Non-pigmented ciliary epithelial cell (primary cell): ENCODE measurements around the gene SMIM10L2A.
"Not testable (repeated sequence)": the region's sequence is repeated elsewhere in the genome, so short reads cannot be mapped to it uniquely, and the experiment has no call there.

Experiments used
- DNase-seq: peaks from one replicate; pipeline ENCODE4 v3.0.0-alpha.2; 2010; ENCODE audit warnings: low read depth

The SMIM10L2A gene

DNA sequence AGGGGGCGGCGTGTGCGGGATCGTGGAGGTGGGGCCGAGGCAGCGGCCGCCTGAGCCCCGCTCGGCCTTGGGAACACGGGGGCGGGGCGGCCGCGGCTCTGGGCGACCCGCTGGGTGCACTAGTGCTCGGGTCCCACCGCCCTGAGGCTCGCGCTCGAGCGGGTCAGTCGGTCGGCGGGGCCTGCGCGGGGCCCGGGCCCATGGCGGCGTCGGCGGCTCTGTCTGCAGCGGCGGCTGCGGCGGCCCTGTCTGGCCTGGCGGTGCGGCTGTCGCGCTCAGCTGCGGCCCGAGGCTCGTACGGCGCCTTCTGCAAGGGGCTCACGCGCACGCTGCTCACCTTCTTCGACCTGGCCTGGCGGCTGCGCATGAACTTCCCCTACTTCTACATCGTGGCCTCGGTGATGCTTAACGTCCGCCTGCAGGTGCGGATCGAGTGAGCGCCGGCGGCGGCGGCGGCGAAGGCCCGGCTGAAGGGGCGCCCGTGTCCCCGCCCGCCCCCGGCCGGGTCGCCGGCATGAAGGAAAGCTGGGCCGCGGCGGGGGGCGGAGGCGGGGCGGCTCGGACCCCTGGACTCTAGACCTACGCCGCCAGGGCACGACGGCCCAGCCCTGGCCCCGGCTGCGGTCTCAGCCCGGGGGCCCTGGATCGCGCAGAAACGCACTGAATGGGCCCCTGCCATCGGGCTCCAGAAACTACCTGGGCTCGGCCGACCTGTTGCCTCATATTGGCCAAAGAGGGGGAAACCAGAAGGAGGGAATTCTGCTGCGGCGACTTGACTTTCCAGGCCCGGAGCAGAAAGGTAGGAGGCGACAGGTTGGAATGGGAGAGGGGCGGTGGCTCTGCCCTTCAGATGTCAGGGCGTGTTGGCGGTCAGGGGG lies at the start of gene SMIM10L2A:
Gene SMIM10L2A, plus strand, starts transcription at position 13 of the 878 bp plus-strand sequence. Its CDS starts 188 bp downstream, at position 201.
- DNase-seq = no peak

GRCh38 chrX:135373357-135373756 lies 48.4 kb upstream of the SMIM10L2A start:
- DNase-seq = no peak

GRCh38 chrX:135382260-135382659 lies 39.5 kb upstream of the SMIM10L2A start:
- DNase-seq = no peak

GRCh38 chrX:135383249-135383648 lies 38.5 kb upstream of the SMIM10L2A start:
- DNase-seq = no peak

DNA sequence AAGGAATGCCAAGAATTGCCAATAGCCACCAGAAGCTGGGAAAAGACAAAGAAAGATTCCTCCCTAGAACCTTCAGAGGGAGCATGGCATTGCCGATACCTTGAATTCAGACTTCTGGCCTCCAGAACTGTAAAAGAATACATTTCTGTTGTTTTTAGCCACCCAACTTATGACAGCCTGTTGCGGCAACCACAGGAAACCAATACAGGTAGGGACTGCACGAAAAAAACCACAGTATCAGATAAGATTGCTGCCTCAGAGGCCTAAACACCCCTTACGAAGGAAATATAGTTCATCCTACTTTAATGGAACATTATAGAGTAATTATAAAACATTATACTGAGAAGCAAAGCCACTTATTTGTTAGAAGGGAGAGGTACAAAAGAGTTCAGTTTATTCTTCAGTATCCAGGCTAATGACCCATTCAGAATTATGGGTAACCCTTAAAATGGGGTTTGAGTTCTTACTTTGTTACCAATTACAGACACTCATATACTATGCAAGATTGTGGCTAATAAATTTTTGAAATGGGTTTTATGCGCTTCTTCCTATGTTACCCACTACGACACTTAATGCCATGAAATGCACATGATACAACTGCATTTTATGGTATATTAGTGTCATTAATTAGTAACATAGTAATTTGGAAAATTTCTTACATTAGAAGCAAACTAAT lies 37.4 kb upstream of the SMIM10L2A start:
- no peak for DNase-seq

GRCh38 chrX:135388841-135389240 lies 32.9 kb upstream of the SMIM10L2A start:
- no peak for DNase-seq

- DNase-seq = no peak
Observed at GRCh38 chrX:135389243-135389642, 32.5 kb upstream of the SMIM10L2A start.

- DNase-seq = no peak
Observed at GRCh38 chrX:135389717-135390116, 32.0 kb upstream of the SMIM10L2A start.

DNA sequence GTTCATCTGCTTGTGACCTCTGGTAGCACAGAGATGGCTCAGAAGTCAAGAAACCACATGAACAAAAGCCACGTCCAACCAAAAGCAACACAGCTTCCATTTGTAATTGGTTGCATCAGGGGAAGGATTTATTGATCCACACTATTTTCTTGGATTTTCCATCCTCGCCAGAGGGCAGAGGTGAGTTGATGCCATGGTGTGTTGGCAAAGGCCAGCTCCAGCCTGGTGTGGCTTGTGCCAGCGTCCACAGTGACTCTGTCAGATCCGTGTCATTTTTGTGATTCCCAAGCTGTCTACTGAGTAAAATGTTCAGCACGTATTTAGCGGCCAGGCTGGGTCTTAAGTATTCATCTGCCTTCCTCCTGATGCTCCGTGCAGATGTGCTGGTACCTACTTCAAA lies 30.0 kb upstream of the SMIM10L2A start:
- no peak for DNase-seq

- no peak for DNase-seq
Observed at GRCh38 chrX:135393051-135393450, 28.7 kb upstream of the SMIM10L2A start.

DNA sequence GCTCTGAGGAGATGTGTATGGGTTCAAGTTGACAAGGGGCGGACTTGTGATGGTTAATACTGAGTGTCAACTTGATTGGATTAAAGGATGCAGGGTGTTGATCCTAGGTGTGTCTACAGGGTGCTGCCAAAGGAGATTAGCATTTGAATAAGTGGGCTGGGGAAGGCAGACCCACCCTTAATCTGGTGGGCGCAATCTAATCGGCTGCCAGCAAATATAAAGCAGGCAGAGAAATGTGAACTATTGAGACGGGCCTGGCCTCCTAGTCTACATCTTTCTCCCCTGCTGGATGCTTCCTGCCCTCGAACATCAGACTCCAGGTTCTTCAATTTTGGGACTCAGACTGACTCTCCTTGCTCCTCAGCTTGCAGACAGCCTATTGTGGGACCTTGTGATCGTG lies 26.7 kb upstream of the SMIM10L2A start:
- DNase-seq = no peak

GRCh38 chrX:135396109-135396508 lies 25.6 kb upstream of the SMIM10L2A start:
- no peak for DNase-seq

DNA sequence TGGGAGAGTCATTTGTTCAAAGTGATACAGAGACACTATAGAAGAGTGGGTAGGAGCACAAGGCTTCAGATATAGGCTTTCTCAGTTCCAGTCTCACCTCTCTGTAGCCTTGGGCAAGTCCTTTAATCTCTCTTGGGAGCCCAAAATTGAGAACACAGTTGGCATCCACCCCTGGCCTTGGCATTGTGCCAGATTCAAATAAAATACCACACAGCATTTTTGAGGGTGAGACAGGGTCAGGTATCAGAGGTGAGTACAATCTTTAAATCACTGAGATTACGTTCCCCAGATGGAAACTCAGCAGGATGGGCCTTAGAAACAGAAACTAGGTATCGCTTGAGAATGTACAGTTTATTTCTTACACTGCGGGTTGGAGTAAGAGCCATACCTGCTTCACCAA lies 25.2 kb upstream of the SMIM10L2A start:
- DNase-seq = no peak

GRCh38 chrX:135397652-135398051 lies 24.1 kb upstream of the SMIM10L2A start:
- no peak for DNase-seq

- DNase-seq = no peak
Observed at GRCh38 chrX:135403374-135403773, 18.4 kb upstream of the SMIM10L2A start.

DNA sequence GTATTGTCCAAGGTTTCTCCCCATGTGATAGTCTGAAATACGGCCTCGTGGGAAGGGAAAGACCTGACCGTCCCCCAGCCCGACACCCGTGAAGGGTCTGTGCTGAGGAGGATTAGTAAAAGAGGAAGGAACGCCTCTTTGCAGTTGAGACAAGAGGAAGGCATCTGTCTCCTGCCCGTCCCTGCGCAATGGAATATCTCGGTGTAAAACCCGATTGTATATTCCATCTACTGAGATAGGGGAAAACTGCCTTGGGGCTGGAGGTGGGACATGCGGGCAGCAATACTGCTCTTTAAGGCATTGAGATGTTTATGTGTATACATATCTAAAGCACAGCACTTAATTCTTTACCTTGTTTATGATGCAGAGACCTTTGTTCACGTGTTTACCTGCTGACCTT lies 15.3 kb upstream of the SMIM10L2A start:
- DNase-seq = not testable (repeated sequence)

- no peak for DNase-seq
Observed at GRCh38 chrX:135408794-135409193, 12.9 kb upstream of the SMIM10L2A start.

- no peak for DNase-seq
Observed at GRCh38 chrX:135410861-135411627, 10.7 kb upstream of the SMIM10L2A start.

GRCh38 chrX:135411893-135412292 lies 9.9 kb upstream of the SMIM10L2A start:
- DNase-seq = no peak

DNA sequence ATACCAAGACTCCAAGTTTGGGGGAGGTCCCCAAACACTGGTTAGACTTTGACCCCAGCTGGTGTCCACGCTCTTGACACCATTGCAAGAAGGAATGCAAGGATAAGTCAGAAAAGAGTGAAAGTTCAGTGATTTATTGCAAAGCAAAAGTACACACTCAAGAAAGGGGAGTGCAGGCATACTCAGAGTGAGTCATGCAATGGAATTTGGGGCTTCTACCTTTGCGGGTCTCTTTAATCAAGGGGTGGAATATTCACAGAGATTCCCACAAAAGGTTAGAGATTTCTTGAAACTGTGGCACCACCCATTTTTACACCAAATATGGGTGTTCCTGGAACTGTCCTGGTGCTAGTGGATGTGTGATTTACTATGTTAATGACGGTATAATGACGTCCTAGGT lies 5.2 kb upstream of the SMIM10L2A start:
- DNase-seq = no peak

- DNase-seq = no peak
Observed at GRCh38 chrX:135420831-135421230, 913 bp upstream of the SMIM10L2A start.

DNA sequence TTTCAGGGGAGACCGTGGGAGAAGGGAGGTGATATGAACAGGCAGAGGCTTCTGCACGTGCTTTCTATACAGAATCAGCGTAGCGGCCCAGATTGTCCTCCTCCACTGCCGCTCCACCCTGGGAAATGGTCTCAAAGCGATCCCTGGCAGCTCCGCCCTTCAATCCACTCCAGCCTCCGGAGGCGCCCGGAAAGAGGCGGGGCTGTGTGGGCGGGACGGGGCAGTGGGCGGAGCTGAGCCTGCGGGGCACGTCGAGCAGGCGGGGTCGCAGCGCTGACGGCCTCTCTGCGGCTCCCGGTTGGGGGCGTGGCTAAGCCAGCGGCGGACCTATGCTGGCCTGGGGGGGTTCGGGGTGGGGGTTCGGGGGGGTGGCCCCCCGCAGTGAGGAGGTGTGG lies 210 bp upstream of the SMIM10L2A start:
- DNase-seq = no peak

DNA sequence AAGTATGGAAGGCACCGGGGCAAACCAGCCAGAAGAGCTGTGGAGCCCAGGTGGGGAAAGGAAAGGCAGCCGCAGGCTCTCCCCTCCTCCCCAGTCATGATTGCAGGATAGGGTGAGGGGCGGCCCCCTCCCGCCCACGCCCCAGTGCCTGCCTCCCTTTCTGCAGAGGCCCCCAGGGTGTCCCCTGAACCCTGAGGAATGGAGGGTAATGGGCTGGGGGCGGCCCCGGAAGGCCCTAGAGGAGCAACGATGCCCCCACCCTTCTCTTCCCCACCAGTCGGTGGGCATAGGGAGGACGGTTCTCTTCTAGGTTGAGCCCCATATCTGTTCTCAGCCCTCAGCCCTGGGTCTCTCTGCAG lies 1.0 kb downstream of the SMIM10L2A start:
- not testable (repeated sequence) for DNase-seq
